ENCODE measurements around the gene ARHGAP5. TPM values are rescaled to one million over a fixed set of nuclear protein-coding genes. Genes with fewer than 3 reads are reported as not detected.
A peak's percentile ranks its signal among the peaks of the same experiment; 100 is the strongest.

Gene ARHGAP5
- total and polyA plus RNA-seq, 2 donors (not counting 3 experiments of a cell fraction or from before 2014, with no cell fraction given), result 4.3 to 36.2 TPM

DNA sequence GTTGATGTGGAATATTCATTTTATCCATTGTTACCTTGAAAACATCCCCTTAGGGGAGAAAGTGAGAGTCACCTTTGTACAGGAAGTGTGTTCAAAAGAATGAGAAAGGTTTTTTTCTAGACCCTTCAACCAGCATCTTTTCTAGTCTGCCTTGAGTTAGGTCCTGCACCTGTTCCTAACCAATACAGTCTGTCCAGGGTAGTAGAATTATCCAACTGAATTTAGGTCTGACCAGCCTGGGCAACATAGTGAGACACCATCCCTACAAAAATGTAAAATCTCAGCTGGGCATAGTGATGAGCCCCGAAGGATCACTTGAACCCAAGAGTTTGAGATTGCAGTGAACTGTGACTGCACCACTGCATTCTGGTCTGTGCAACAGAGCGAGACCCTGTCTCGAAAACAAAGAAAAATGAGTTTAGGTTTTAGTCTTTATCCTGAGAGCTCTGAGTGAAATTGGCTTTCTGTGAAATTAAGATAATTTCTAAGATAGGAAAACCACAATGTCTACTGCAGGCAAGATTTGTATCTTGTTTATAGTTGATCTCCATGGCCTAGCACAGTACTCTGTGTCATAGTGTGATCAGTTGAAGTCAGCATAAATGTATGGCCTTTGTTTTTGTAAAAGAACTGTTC, 25.2 kb downstream of the ARHGAP5 start:
- H3K4me2 ChIP-seq (ENCODE audit: insufficient read depth, low read length), result no peak overlapping the region
- dilution Hi-C loops (cut with MboI; ENCODE audit: extremely low pct_ligation_motif_present, low sequenced_read_pairs), result no loop called here
- no peak overlapping the region for H3K27ac ChIP-seq (ENCODE audit: insufficient read depth, low read depth, low read length)
- ChIA-PET CTCF (no interaction called here), POLR2A (no interaction called here)
- H3K4me1 ChIP-seq (ENCODE audit: control insufficient read depth, extremely low read depth, insufficient read depth, low read length), result no peaks in the 10 kb centered on the region
- no peaks in the 10 kb centered on the region for H3K9me1 ChIP-seq (replicated peaks; ENCODE audit: control insufficient read depth, extremely low read depth, insufficient read depth, low read length)
- no peak for DNase-seq (ENCODE audit: low read depth, low spot score)
- intact Hi-C loops (cut with micrococcal nuclease), result no loop called here
- no peak overlapping the region for H2AFZ ChIP-seq (ENCODE audit: low read depth, low read length)
- TF ChIP-seq, protein P1, sequence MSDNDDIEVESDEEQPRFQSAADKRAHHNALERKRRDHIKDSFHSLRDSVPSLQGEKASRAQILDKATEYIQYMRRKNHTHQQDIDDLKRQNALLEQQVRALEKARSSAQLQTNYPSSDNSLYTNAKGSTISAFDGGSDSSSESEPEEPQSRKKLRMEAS (IDR thresholded peaks at IDR 0.05; ENCODE audit: insufficient read depth, insufficient read length), result no peak
- TF ChIP-seq POLR2A (IDR thresholded peaks at IDR 0.05; ENCODE audit: low read depth, low read length) (no peak), GATA2 (IDR thresholded peaks at IDR 0.05; ENCODE audit: insufficient read depth, insufficient read length, low read depth, low read length) (no peak), POLR2AphosphoS5 (IDR thresholded peaks at IDR 0.05; ENCODE audit: insufficient read depth, low read depth, low read length) (no peak), EZH2 (IDR thresholded peaks at IDR 0.05; ENCODE audit: borderline replicate concordance, low read depth, low read length, severe bottlenecking) (no peak), FOS (IDR thresholded peaks at IDR 0.05; ENCODE audit: borderline replicate concordance, insufficient read depth, low read length) (no peak), JUN (IDR thresholded peaks at IDR 0.05; ENCODE audit: borderline replicate concordance, insufficient read depth, insufficient read length, low read depth) (no peak), MYC (IDR thresholded peaks at IDR 0.05; ENCODE audit: low read depth, low read length) (no peak)
- TF ChIP-seq, protein P2, sequence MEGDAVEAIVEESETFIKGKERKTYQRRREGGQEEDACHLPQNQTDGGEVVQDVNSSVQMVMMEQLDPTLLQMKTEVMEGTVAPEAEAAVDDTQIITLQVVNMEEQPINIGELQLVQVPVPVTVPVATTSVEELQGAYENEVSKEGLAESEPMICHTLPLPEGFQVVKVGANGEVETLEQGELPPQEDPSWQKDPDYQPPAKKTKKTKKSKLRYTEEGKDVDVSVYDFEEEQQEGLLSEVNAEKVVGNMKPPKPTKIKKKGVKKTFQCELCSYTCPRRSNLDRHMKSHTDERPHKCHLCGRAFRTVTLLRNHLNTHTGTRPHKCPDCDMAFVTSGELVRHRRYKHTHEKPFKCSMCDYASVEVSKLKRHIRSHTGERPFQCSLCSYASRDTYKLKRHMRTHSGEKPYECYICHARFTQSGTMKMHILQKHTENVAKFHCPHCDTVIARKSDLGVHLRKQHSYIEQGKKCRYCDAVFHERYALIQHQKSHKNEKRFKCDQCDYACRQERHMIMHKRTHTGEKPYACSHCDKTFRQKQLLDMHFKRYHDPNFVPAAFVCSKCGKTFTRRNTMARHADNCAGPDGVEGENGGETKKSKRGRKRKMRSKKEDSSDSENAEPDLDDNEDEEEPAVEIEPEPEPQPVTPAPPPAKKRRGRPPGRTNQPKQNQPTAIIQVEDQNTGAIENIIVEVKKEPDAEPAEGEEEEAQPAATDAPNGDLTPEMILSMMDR (IDR thresholded peaks at IDR 0.05; ENCODE audit: extremely low read depth in 1 of 2, insufficient read depth in 1 of 2, low read depth in 1 of 2, low read length in 2 of 2), result no peak
- FAIRE-seq, result peak; percentile 12
- H3K27me3 ChIP-seq (ENCODE audit: control insufficient read depth in 2 of 2, insufficient read depth in 2 of 2, low read length in 2 of 2), result no peaks in the 10 kb centered on the region
- no TSS peak for BruUV-seq (replicated peaks)
- H3K36me3 ChIP-seq (ENCODE audit: control insufficient read depth in 2 of 2, extremely low read depth in 1 of 2, insufficient read depth in 2 of 2, low read length in 2 of 2), result no peaks in the 10 kb centered on the region
- H3K9me3 ChIP-seq (replicated peaks; ENCODE audit: control insufficient read depth, insufficient read depth, low read length), result no peaks in the 10 kb centered on the region
- H4K20me1 ChIP-seq (replicated peaks; ENCODE audit: control insufficient read depth, extremely low read depth, insufficient read depth, low read length), result no peaks in the 10 kb centered on the region
- H3K4me3 ChIP-seq (replicated peaks in 1 of 3; ENCODE audit: insufficient read depth in 1 of 3, low read depth in 1 of 3, low read length in 3 of 3), result no peak overlapping the region
- H3K9ac ChIP-seq (replicated peaks; ENCODE audit: extremely low read depth, insufficient read depth, low read length), result no peak overlapping the region
- H3K79me2 ChIP-seq (ENCODE audit: control insufficient read depth, insufficient read depth, low read length), result peaks cover 38% of the 10 kb centered on the region
